Upper lobe of right lung (tissue), 1 donor: ENCODE measurements around the gene FAM120B. TPM values are rescaled to one million over a fixed set of nuclear protein-coding genes. Genes with fewer than 3 reads are reported as not detected.

Experiments used
- ATAC-seq: fragments of 200-7000 bp; cut with Tn5 transposase; one replicate; pipeline ENCODE4 v1.9.1; 2020; ENCODE audit warnings: mild to moderate bottlenecking, moderate library complexity
- DNase-seq: peaks from one replicate; pipeline ENCODE4 v3.0.0-alpha.2; 2020
- H3K27ac ChIP-seq: fragments of 200-600 bp; one replicate; pipeline ENCODE4 v1.8.0; 2022
- H3K27me3 ChIP-seq: fragments of 200-600 bp; one replicate; pipeline ENCODE4 v1.8.0; 2022; ENCODE audit warnings: mild to moderate bottlenecking
- H3K36me3 ChIP-seq: fragments of 200-600 bp; one replicate; pipeline ENCODE4 v1.8.0; 2022
- H3K4me1 ChIP-seq: fragments of 200-600 bp; one replicate; pipeline ENCODE4 v1.8.0; 2022
- H3K4me3 ChIP-seq: fragments of 200-600 bp; one replicate; pipeline ENCODE4 v1.8.0; 2022; ENCODE audit warnings: mild to moderate bottlenecking
- H3K9me3 ChIP-seq: fragments of 200-600 bp; one replicate; pipeline ENCODE4 v1.8.0; 2022
- intact Hi-C: fragments of 100-400 bp; cut with DNase I; formaldehyde crosslinking; loops from one replicate; pipeline ENCODE4 v1.11.0; 2022
- total RNA-seq: library from RNA; stranded (reverse); fragmentation: NEBNext Ultra II Directional; extraction: Animal tissue kit (Norgen Biotek cat#: 25700); gene quantifications from one replicate; pipeline ENCODE4 v1.2.1, GENCODE V29; 2021
- TF ChIP-seq, protein P1 (sequence below): fragments of 200-600 bp; IDR thresholded peaks from one replicate; pipeline ENCODE4 v1.8.0; 2022; ENCODE audit warnings: antibody characterized with exemption
- donor health status: DM: no; HTN: yes; CAD: no; lungs with severe emphysema.

FAM120B gene
- total RNA-seq, 1 donor from 2014 or later = 26.1 TPM

DNA sequence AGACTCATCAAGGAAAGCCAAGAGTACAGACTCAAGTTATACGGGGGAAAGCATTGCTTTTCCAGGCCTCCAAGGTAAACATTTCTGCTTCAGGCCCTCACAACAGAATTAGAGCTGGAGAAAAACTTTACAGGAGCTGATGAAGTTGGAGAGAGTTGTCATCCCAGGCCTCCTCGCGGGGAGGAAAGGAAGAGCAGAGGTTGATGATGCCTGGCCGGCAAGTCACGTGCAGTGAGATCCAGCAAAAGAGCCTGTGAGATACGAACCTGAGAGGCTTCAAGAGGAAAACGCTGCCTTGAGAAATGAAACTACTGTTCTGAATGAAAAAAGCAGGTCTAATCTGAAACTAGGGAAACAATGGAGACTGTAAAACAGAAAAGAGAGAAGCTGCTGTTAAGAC is 122.9 kb downstream of the FAM120B start:
- DNase-seq (no peak), ATAC-seq (no peak)
- Histone ChIP-seq H3K9me3 (no peaks in the 10 kb centered on the region), H3K4me3 (no peak overlapping the region), H3K27me3 (no peaks in the 10 kb centered on the region), H3K27ac (no peak overlapping the region), H3K36me3 (no peaks in the 10 kb centered on the region), H3K4me1 (no peaks in the 10 kb centered on the region)
- intact Hi-C loops = no loop called here
- TF ChIP-seq, protein P1, sequence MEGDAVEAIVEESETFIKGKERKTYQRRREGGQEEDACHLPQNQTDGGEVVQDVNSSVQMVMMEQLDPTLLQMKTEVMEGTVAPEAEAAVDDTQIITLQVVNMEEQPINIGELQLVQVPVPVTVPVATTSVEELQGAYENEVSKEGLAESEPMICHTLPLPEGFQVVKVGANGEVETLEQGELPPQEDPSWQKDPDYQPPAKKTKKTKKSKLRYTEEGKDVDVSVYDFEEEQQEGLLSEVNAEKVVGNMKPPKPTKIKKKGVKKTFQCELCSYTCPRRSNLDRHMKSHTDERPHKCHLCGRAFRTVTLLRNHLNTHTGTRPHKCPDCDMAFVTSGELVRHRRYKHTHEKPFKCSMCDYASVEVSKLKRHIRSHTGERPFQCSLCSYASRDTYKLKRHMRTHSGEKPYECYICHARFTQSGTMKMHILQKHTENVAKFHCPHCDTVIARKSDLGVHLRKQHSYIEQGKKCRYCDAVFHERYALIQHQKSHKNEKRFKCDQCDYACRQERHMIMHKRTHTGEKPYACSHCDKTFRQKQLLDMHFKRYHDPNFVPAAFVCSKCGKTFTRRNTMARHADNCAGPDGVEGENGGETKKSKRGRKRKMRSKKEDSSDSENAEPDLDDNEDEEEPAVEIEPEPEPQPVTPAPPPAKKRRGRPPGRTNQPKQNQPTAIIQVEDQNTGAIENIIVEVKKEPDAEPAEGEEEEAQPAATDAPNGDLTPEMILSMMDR = no peak

DNA sequence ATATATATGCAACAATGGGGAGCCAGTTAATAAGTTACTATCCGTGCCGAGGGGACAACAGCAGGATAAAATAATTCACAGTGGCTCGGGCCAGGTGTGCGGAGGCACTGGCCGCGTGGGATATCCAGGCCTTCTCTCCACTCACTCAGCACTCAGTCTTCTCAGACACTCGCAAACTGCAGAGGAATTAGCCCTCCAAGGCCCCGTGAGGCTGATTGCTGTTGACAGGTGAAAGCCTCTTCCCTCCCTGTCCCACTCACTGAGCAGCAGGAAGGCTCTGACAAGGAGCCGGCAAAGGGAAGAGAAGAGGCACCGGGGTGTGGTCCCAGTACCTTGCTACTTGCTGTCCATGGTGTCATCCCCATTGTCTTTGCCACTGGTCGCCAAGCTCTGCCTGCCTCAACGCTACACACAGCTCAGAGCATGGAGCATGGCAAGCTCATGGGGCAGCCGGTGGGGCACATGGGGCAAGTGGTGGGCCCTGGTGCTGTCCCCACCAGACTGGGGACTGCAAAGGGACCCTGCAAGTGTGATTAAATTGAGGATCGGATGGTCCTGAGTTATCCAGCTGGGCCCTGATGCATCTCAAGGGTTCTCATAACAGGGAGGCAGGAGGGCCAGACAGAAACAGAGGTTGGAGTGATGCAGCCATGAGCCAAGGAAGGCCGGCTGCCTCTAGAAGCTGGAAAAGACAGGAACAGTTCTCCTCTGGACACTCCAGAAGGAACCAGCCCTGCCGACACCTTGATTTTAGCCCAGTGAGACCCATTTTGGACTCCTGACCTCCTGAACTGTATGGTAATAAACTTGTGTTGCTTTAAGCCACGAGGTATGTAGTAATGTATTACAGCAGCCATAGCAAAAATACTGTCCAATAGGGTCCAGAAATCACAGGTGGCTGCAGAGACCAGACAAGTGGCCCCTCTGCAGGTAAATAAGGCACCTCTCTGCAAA is 126.9 kb downstream of the FAM120B start:
- TF ChIP-seq, protein P1 = no peak
- Histone ChIP-seq H3K4me1 (peaks cover 6% of the 10 kb centered on the region), H3K9me3 (no peaks in the 10 kb centered on the region), H3K27me3 (no peaks in the 10 kb centered on the region), H3K27ac (no peak overlapping the region), H3K4me3 (no peak overlapping the region), H3K36me3 (no peaks in the 10 kb centered on the region)
- intact Hi-C loops = no loop called here
- no peak for ATAC-seq
- DNase-seq = peak; percentile 52

DNA sequence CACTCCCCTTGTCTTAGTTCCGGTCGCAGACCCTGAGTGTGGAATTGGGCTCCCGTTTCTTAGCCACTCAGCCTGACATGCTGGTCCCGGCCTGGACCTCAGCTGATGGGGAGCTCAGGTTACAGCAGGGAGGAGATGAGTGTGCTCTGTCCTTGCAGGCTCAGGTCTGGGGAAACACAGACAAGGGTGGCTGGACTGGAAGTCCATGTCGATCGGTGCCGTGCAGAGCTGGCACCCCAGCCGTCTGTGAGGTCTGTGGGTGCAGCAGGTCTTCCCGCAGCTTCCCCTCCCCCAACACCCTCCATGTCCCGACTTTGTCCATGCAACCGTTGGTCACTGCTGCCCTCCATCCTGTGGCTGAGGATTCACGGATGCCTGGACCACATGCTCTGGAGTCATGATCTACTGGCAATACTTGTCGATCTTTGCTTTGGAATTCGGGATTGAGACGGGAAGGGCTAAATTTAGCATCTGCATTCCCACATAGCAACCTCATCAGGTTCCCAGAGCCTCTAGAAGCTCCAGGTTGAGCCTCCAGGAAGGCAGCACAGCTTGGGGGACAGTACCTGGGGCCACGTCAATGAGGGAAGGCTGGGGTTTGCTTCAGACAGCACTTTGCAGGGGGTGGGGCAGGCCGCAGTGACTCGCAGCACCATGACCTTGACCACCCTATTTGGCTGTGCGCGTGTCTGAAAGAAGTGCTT is 127.7 kb downstream of the FAM120B start:
- Histone ChIP-seq H3K27ac (no peak overlapping the region), H3K4me3 (no peak overlapping the region)
- ATAC-seq = no peak

DNA sequence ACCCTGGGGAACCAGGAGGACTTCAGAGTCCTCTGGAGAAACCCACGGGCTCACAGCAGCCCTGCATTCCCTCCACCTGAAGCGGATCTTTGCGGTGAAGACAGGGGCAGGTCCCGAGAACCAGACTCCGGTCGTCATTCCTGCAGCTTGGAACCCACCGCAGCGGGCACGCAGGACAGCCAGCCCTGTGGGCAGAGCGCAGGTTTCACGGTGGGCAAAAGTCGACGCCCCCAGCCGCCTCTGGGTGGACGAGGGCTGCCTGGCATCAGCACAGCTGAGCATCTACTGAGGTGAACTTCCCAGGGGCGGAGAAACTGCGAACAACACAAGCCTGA is 128.2 kb downstream of the FAM120B start:
- ATAC-seq (no peak), DNase-seq (no peak)
- Histone ChIP-seq H3K27me3 (no peaks in the 10 kb centered on the region), H3K9me3 (no peaks in the 10 kb centered on the region), H3K4me3 (no peak overlapping the region), H3K27ac (no peak overlapping the region), H3K36me3 (no peaks in the 10 kb centered on the region), H3K4me1 (peaks cover 6% of the 10 kb centered on the region)
- intact Hi-C loops = no loop called here
- TF ChIP-seq, protein P1 = no peak

More for the DNA sequence above, 127.7 kb downstream of the FAM120B start:
- intact Hi-C loops = no loop called here
- H3K4me1 ChIP-seq = peaks cover 6% of the 10 kb centered on the region
- no peaks in the 10 kb centered on the region for H3K9me3 ChIP-seq
- DNase-seq = no peak
- H3K36me3 ChIP-seq = no peaks in the 10 kb centered on the region
- no peaks in the 10 kb centered on the region for H3K27me3 ChIP-seq
- TF ChIP-seq, protein P1 = no peak

DNA sequence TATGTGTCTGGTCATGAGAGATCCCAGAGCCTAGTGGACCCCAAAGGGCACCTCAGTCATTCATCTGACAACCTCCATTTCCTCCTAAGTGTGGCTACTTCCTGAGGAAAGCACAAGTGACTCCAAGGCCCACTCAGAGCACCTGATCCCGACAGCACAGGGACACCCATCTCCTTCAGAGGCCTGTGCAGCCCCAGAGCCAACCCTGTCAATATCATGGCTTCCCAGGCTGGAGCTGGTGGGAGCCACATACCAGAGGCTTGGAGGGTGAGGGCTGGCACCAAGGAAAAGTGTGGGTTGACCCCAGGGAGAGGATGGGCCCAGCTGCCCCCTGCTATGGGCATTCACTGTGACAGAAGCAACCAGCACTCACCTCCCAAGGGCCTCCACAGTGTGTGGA is 129.2 kb downstream of the FAM120B start:
- DNase-seq = no peak
- H3K4me3 ChIP-seq = no peak overlapping the region
- ATAC-seq = no peak
- intact Hi-C loops = no loop called here
- no peak overlapping the region for H3K27ac ChIP-seq
- H3K27me3 ChIP-seq = no peaks in the 10 kb centered on the region
- peaks cover 6% of the 10 kb centered on the region for H3K4me1 ChIP-seq
- H3K36me3 ChIP-seq = no peaks in the 10 kb centered on the region
- H3K9me3 ChIP-seq = no peaks in the 10 kb centered on the region
- TF ChIP-seq, protein P1 = no peak
